ENCODE results near the gene CTNNA2.

DNA sequence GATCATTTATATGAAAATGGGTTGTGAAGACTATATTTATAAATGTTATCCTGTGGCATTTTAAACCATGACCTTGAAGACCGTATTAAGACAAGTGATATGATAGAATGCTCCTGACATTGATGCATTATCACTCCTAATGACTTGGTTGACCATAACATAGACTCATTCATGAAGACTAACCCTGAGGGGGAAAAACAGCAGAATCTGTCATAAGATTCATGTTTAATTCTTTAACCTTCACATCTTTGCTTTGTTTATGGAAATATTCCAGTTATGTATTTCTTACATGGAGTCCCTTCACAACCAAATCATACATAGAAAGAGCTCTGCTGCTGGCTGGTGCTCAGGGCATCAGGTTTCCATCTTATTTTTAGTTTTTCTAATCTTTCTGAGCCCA, 78.4 kb downstream of the CTNNA2 start:
- TF ChIP-seq POLR2AphosphoS5 (IDR thresholded peaks at IDR 0.05): no peak
- TF ChIP-seq EP300 (IDR thresholded peaks at IDR 0.05): no peak
